ENCODE measurements around the gene CDCA7L. TPM values are rescaled to one million over a fixed set of nuclear protein-coding genes. Genes with fewer than 3 reads are reported as not detected.

The CDCA7L gene
- total and polyA plus RNA-seq, 2 of the 13 experiments (the other 11 are each of a cell fraction or from before 2014, with no cell fraction given), result 2.7 to 4.2 TPM

DNA sequence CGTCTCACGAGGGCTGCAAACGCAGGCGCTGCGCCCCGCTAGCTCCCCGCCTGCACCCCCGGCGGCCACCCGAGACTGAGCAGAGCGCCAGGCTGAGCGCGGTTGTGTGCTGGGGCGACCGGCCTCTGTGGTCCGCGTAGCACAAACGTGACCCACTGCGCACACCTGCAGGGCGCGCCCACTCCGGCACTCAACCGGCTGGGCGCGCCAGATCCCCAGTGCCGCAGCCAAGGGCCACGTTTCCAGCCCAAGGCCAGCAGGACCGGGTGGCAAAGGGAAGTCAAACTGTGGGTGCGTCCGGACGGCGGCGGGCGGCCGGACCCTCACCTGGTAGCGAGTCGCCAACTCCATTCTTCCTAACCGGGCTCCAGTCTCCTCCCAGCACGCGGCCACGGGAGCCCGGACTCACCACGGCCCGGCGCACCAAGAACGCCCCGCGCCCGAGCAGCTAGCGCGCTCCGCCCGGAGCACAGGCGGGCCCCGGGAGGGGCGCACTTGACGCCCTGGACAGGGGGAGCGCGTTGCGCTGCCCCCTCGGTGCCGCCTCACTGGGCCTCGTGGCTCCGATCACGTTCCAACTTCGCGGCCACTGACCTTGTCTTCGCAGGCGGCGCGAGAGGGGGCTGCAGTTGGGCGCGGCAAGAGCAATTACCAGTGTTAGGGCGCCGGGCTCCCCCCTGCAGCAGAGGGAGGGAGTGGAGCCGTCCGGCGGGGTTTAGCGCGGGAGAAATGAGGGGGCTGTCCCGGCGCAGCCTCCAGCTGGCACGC lies at the start of gene CDCA7L (continued):
- TF ChIP-seq CC2D1A (CRISPR knock-in tag; IDR thresholded peaks at IDR 0.05) (no peak), DR1 (CRISPR knock-in tag; IDR thresholded peaks at IDR 0.05) (peak; percentile 16; the same call in 1 of the 2 replicates), SIN3A (IDR thresholded peaks at IDR 0.05; ENCODE audit: borderline replicate concordance, low read depth, low read length) (no peak), AGO1 (IDR thresholded peaks at IDR 0.05; ENCODE audit: low read depth, low read length, poor library complexity, severe bottlenecking) (no peak), ZNF792 (CRISPR knock-in tag; IDR thresholded peaks at IDR 0.05) (no peak), FOXK2 (IDR thresholded peaks at IDR 0.05) (peak; percentile 59), TFDP2 (CRISPR knock-in tag; IDR thresholded peaks at IDR 0.05) (peak; percentile 50; the same call in 1 of the 2 replicates), KAT7 (CRISPR knock-in tag; IDR thresholded peaks at IDR 0.05; ENCODE audit: borderline replicate concordance) (no peak), POLR2G (IDR thresholded peaks at IDR 0.05; ENCODE audit: low read depth, low read length) (0 out of 2 replicates have a peak, but pooled peaks have one; percentile 29), CREM (IDR thresholded peaks at IDR 0.05) (no peak), CREM (CRISPR knock-in tag; IDR thresholded peaks at IDR 0.05) (no peak), FOXA1 (IDR thresholded peaks at IDR 0.05) (no peak), FOXA1 (CRISPR knock-in tag; IDR thresholded peaks at IDR 0.05) (no peak)
- TF ChIP-seq, protein P1, sequence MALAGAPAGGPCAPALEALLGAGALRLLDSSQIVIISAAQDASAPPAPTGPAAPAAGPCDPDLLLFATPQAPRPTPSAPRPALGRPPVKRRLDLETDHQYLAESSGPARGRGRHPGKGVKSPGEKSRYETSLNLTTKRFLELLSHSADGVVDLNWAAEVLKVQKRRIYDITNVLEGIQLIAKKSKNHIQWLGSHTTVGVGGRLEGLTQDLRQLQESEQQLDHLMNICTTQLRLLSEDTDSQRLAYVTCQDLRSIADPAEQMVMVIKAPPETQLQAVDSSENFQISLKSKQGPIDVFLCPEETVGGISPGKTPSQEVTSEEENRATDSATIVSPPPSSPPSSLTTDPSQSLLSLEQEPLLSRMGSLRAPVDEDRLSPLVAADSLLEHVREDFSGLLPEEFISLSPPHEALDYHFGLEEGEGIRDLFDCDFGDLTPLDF (CRISPR knock-in tag; IDR thresholded peaks at IDR 0.05), result peak; percentile 77
- TF ChIP-seq, protein P2, sequence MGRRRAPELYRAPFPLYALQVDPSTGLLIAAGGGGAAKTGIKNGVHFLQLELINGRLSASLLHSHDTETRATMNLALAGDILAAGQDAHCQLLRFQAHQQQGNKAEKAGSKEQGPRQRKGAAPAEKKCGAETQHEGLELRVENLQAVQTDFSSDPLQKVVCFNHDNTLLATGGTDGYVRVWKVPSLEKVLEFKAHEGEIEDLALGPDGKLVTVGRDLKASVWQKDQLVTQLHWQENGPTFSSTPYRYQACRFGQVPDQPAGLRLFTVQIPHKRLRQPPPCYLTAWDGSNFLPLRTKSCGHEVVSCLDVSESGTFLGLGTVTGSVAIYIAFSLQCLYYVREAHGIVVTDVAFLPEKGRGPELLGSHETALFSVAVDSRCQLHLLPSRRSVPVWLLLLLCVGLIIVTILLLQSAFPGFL (CRISPR knock-in tag; IDR thresholded peaks at IDR 0.05), result no peak
- TF ChIP-seq, protein P3, sequence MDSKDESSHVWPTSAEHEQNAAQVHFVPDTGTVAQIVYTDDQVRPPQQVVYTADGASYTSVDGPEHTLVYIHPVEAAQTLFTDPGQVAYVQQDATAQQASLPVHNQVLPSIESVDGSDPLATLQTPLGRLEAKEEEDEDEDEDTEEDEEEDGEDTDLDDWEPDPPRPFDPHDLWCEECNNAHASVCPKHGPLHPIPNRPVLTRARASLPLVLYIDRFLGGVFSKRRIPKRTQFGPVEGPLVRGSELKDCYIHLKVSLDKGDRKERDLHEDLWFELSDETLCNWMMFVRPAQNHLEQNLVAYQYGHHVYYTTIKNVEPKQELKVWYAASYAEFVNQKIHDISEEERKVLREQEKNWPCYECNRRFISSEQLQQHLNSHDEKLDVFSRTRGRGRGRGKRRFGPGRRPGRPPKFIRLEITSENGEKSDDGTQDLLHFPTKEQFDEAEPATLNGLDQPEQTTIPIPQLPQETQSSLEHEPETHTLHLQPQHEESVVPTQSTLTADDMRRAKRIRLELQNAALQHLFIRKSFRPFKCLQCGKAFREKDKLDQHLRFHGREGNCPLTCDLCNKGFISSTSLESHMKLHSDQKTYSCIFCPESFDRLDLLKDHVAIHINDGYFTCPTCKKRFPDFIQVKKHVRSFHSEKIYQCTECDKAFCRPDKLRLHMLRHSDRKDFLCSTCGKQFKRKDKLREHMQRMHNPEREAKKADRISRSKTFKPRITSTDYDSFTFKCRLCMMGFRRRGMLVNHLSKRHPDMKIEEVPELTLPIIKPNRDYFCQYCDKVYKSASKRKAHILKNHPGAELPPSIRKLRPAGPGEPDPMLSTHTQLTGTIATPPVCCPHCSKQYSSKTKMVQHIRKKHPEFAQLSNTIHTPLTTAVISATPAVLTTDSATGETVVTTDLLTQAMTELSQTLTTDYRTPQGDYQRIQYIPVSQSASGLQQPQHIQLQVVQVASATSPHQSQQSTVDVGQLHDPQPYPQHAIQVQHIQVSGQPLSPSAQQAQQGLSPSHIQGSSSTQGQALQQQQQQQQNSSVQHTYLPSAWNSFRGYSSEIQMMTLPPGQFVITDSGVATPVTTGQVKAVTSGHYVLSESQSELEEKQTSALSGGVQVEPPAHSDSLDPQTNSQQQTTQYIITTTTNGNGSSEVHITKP (CRISPR knock-in tag; IDR thresholded peaks at IDR 0.05; ENCODE audit: low read depth), result peak; percentile 98
- TF ChIP-seq, protein P4, sequence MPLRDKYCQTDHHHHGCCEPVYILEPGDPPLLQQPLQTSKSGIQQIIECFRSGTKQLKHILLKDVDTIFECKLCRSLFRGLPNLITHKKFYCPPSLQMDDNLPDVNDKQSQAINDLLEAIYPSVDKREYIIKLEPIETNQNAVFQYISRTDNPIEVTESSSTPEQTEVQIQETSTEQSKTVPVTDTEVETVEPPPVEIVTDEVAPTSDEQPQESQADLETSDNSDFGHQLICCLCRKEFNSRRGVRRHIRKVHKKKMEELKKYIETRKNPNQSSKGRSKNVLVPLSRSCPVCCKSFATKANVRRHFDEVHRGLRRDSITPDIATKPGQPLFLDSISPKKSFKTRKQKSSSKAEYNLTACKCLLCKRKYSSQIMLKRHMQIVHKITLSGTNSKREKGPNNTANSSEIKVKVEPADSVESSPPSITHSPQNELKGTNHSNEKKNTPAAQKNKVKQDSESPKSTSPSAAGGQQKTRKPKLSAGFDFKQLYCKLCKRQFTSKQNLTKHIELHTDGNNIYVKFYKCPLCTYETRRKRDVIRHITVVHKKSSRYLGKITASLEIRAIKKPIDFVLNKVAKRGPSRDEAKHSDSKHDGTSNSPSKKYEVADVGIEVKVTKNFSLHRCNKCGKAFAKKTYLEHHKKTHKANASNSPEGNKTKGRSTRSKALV (CRISPR knock-in tag; IDR thresholded peaks at IDR 0.05), result peak; percentile 88
- TF ChIP-seq, protein P5, sequence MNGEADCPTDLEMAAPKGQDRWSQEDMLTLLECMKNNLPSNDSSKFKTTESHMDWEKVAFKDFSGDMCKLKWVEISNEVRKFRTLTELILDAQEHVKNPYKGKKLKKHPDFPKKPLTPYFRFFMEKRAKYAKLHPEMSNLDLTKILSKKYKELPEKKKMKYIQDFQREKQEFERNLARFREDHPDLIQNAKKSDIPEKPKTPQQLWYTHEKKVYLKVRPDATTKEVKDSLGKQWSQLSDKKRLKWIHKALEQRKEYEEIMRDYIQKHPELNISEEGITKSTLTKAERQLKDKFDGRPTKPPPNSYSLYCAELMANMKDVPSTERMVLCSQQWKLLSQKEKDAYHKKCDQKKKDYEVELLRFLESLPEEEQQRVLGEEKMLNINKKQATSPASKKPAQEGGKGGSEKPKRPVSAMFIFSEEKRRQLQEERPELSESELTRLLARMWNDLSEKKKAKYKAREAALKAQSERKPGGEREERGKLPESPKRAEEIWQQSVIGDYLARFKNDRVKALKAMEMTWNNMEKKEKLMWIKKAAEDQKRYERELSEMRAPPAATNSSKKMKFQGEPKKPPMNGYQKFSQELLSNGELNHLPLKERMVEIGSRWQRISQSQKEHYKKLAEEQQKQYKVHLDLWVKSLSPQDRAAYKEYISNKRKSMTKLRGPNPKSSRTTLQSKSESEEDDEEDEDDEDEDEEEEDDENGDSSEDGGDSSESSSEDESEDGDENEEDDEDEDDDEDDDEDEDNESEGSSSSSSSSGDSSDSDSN (CRISPR knock-in tag; IDR thresholded peaks at IDR 0.05), result 0 out of 2 replicates have a peak, but pooled peaks have one; percentile 36
